GM12891 (cell line): Measurements from ENCODE around the gene FAM83G.
A peak's percentile ranks its signal among the peaks of the same experiment; 100 is the strongest.

Experiments
- DNase-seq: peaks from one replicate; pipeline ENCODE4 v3.0.0; 2011; ENCODE audit warnings: low spot score; ENCODE audit not compliant: insufficient read length
- FAIRE-seq: peaks from 2 replicates; lab custom pipeline; 2011; peaks lifted over from hg19 to GRCh38; lab: Jason Lieb, UNC
- PAX5 ChIP-seq: IDR thresholded peaks from 2 replicates; pipeline ENCODE4 v1.6.1; 2011; ENCODE audit warnings: low read length, moderate library complexity, mild to moderate bottlenecking; ENCODE audit not compliant: insufficient read depth, severe bottlenecking
- POLR2A ChIP-seq: IDR thresholded peaks from 2 replicates; pipeline ENCODE4 v1.6.1; 2011; ENCODE audit warnings: low read depth, low read length, control low read depth
- POLR2AphosphoS5 ChIP-seq: IDR thresholded peaks from 2 replicates; pipeline ENCODE4 v1.6.1; 2011; ENCODE audit warnings: low read depth, low read length, control low read depth
- POU2F2 ChIP-seq: IDR thresholded peaks from 2 replicates; pipeline ENCODE4 v1.6.1; 2011; ENCODE audit warnings: low read depth, mild to moderate bottlenecking, control low read depth, low read length, moderate library complexity
- SPI1 ChIP-seq: IDR thresholded peaks from 2 replicates; pipeline ENCODE4 v1.6.1; 2011; ENCODE audit warnings: low read depth, low read length, control low read depth
- TAF1 ChIP-seq: IDR thresholded peaks from 2 replicates; pipeline ENCODE4 v1.6.1; 2011; ENCODE audit warnings: low read depth, low read length, control low read depth

FAM83G gene

GRCh38 chr17:19011581-19011980 is 7.0 kb upstream of the FAM83G start:
- no peak for FAIRE-seq

GRCh38 chr17:19010729-19011505 is 6.4 kb upstream of the FAM83G start:
- TF ChIP-seq POU2F2 (no peak), PAX5 (no peak), TAF1 (no peak), POLR2AphosphoS5 (no peak), SPI1 (no peak), POLR2A (no peak)
- no peak for FAIRE-seq
- DNase-seq: no peak

More at GRCh38 chr17:19011581-19011980, 7.0 kb upstream of the FAM83G start:
- TF ChIP-seq POU2F2 (no peak), SPI1 (no peak), TAF1 (no peak), PAX5 (no peak), POLR2AphosphoS5 (no peak)
- no peak for DNase-seq

- DNase-seq (no peak), FAIRE-seq (no peak)
- no peak for TF ChIP-seq POLR2AphosphoS5
- TF ChIP-seq POLR2A: no peak
- no peak for TF ChIP-seq PAX5
- no peak for TF ChIP-seq SPI1
- no peak for TF ChIP-seq POU2F2
- no peak for TF ChIP-seq TAF1
These were observed 5.4 kb upstream of the FAM83G start for GRCh38 chr17:19009970-19010369.

GRCh38 chr17:19006698-19007097 is 2.1 kb upstream of the FAM83G start:
- TF ChIP-seq POLR2A: no peak
- DNase-seq (no peak), FAIRE-seq (no peak)

- no peak for DNase-seq
- no peak for TF ChIP-seq POU2F2
- TF ChIP-seq SPI1: no peak
- no peak for TF ChIP-seq TAF1
- TF ChIP-seq POLR2A: no peak
- no peak for TF ChIP-seq POLR2AphosphoS5
- no peak for TF ChIP-seq PAX5
- FAIRE-seq: no peak
These were observed 1.3 kb upstream of the FAM83G start for GRCh38 chr17:19005789-19006430.

- FAIRE-seq (peak; percentile 13), DNase-seq (no peak)
- TF ChIP-seq POU2F2 (no peak), POLR2AphosphoS5 (no peak), POLR2A (no peak), SPI1 (no peak), TAF1 (no peak), PAX5 (no peak)
These were observed 691 bp upstream of the FAM83G start for GRCh38 chr17:19005137-19005773.

GRCh38 chr17:19003543-19004420 is 782 bp downstream of the FAM83G start:
- FAIRE-seq (peak; percentile 75), DNase-seq (peak; percentile 72)
- no peak for TF ChIP-seq SPI1
- TF ChIP-seq PAX5: no peak
- no peak for TF ChIP-seq POLR2AphosphoS5
- no peak for TF ChIP-seq TAF1
- TF ChIP-seq POU2F2: no peak
- no peak for TF ChIP-seq POLR2A

GRCh38 chr17:19002805-19003542 is 1.6 kb downstream of the FAM83G start:
- TF ChIP-seq TAF1 (no peak), POLR2AphosphoS5 (no peak), POU2F2 (no peak), PAX5 (no peak), SPI1 (no peak), POLR2A (no peak)
- FAIRE-seq: peak; percentile 64

More at GRCh38 chr17:19002805-19003542, 1.6 kb downstream of the FAM83G start:
- no peak for DNase-seq
